Germinal center (tissue), 1 donor: Measurements from ENCODE around the gene KIAA0825.

ENCODE experiments used
- DNase-seq: peaks from one replicate; pipeline ENCODE4 v3.0.0; 2012; ENCODE audit warnings: mixed read lengths, low spot score

KIAA0825 gene

GRCh38 chr5:94508461-94509148, 109.8 kb downstream of the KIAA0825 start:
- no peak for DNase-seq

DNA sequence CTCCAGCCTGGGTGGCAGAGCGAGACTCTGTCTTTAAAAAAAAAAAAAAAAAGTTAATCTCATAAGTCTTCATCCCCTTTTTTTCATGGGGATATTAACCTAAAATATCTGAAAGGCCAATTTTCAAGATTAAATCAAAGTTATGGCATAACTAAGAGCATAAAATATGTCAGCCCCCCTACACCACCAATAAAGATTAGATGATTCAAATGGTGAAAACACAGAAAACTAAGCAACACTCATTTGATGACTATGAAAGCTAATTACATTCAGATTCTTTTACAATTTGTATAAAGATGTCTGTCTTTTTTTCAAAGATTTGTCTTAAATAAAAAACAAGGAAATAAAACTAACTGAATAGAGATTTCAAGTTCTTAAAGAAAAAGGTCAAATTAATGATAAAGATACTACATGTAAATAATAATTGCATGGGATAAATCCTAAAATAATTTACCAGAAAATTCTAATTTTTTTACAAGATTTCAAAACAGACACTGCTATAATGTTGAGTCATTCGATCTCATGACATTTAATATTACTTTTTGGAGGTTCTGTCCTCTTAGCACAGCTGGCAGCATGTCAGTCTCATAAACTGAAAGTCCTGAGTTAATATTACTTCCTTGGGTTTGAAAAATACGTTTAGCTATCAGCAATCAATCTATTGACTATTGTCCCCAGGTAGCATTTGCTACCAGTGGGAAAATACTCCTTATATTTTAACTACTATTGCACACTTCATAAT, 112.9 kb downstream of the KIAA0825 start:
- no peak for DNase-seq

DNA sequence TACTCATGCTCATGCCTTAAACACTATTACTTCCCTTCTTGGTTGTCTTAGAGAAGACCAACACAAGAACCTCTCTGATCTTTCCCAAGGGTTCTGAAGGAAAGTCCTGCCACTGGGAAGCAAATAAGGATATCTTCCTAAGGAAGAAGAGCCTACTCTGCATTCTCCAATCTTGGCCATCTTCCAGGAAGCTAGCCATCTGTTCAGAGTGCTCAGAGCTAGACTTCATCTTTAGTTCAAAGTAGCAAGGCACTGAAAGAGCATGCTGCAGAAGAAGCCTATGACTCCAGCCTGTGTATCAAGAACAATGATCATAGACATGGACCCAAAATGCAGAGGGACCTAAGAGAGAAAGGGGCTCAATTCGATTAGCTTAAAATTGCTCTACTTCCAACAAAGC, 114.7 kb downstream of the KIAA0825 start:
- no peak for DNase-seq

DNA sequence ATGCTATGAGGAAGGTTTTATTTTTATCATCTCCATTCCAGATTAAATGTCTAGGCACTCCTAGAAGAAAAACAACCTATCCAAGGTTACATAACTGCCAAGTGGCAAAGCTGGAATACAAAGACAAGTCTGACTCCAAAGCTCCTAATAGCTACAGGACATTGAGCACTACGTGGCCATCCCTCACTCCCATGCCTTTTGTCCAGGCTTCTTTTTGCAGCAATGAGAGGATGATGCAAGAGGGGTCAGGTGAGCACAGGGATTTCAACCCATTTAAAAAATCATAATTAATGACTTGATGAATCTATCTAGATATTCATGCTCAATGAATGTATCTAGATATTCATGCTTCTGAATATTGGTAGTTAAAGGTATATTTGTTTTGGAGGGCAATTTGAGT, 117.0 kb downstream of the KIAA0825 start:
- DNase-seq, result no peak

GRCh38 chr5:94499806-94500205, 118.6 kb downstream of the KIAA0825 start:
- no peak for DNase-seq

DNA sequence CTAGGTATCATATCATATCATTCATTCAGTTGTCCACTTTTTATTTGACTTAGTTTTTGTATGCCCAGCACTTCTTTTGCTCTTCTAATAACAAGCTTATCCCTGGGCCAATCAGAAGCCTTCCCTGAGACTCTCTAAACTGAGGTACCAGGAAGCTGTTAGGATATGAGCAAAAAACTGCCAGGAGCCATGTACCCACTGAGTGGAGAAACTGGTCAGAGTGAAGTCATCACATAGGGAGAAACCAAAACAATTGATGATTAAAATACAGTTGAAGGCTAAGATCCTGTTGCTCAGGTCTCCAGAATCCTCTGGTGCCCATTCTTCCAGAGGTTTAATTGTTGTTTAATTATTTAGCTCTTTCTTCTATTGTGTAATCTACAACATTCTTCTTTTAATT, 120.2 kb downstream of the KIAA0825 start:
- DNase-seq, result no peak

DNA sequence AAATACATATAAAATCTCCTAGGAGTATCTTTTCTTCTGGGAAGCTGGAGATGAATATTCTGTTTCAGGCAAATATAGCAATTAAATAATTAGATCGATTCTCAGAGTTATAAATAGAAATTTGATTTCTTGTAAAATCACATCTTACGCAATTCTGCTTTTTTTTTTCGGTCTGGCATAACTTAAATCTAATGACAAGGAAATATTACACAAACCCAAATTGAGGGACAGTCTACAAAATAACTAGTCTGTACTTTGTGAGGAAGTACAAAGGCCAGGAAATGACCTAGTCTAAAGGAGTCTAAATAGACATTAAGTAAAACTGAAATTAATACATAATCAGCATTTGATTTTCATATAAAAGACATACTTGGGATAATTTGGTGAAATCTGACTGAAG, 133.3 kb downstream of the KIAA0825 start:
- DNase-seq, result no peak

DNA sequence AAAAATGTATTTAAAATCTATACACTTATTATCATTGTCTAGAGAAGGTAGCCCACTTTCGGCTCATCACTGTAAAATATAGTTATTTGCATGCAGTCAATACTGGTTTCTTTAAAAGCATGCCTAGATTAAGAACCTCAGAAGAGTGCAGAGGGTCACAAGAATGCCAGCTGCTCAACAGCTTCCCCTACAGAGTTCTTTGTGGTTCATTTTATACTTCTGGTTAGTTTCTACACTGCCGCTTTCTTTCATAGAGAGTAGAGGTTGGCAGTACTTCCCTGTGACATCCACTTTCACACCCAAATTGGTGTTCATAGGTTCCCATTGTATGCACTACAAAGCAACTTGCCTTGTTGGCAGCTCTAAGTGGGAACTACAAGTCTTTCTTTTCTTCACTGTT, 137.3 kb downstream of the KIAA0825 start:
- DNase-seq, result no peak

- no peak for DNase-seq
Measured at GRCh38 chr5:94480486-94480885, 137.9 kb downstream of the KIAA0825 start.

DNA sequence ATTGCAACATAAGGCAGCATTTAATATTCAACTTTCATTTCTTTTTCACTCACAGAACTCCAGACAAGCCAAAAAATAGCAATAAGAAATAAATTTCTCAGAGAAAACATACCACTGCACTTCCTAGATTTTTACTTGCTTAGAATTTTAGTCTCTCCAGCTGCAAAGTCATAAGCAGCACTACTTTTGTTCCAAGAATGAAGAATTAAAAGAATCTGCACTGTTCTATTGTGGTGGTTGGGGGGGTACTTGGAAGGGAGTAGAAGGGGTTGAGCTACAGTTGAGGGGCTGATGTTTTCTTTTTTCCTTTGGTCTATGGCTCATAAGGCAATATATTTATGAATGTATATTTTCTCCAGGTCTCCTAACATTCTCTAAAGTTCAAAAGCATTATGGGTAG, 144.5 kb downstream of the KIAA0825 start:
- no peak for DNase-seq

GRCh38 chr5:94471521-94471920, 146.9 kb downstream of the KIAA0825 start:
- no peak for DNase-seq

DNA sequence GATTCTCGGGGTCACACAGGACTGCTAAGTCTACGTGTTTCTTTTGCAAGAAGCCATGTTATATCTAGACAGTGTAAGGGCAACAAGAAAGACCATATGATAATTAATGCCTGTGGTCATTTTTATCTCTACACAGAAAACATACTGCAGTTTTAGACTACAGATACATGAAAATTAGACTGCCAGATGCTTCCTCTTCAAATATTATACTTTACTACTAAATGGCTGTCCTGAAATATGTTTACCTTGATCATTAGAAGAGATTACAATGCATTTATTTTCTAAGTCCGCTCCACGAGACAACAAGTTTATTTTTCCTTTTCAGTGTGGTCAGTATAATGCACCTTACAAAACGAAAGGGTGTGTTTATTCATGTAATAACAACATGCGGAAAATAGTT, 147.6 kb downstream of the KIAA0825 start:
- DNase-seq, result no peak

DNA sequence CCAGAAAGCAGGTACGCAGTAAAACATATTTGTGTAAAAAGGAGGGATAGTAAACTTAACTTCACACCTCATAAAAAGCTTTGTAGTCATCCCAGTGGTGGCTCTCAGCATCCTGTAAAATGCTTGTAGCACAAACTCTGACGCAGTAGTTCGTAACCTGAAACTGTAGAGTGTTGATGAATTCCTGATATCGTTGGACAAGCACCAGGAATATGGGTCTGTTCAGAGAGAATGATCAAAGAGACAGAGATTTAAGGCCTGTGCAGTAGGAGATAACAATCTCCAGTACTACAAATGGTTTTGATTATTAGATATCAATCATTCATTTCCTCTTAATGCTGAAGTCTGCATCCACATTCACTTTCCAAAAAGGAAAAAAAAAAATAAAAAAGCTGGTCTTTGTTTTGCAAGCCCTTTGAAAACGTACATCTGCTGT, 148.5 kb downstream of the KIAA0825 start:
- DNase-seq, result no peak

GRCh38 chr5:94467954-94468930, 150.2 kb downstream of the KIAA0825 start:
- no peak for DNase-seq

- no peak for DNase-seq
Measured at GRCh38 chr5:94467346-94467953, 151.0 kb downstream of the KIAA0825 start.

GRCh38 chr5:94463739-94464138, 154.7 kb downstream of the KIAA0825 start:
- DNase-seq, result no peak

GRCh38 chr5:94461131-94461530, 157.3 kb downstream of the KIAA0825 start:
- no peak for DNase-seq

DNA sequence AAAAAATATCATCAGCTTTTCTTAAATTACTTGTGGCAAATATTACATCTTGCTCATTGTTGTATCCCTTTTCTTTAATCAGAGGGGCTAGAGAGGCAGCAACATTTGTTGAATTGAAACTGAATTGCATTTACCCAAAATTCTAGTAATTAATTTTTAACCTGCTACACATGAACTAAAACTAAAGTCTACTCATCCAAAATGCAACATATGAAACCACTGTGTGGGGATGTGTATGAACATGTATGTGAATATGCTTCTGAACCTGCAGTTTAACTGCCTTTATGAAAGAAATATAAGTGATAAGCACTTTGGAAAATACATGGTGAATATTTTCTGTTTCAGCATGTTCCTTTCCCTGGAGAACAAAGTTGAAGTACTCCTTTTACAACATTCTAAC, 158.5 kb downstream of the KIAA0825 start:
- DNase-seq, result no peak

GRCh38 chr5:94457788-94458187, 160.6 kb downstream of the KIAA0825 start:
- no peak for DNase-seq

GRCh38 chr5:94445726-94446125, 172.7 kb downstream of the KIAA0825 start:
- no peak for DNase-seq

- no peak for DNase-seq
Measured at GRCh38 chr5:94442991-94443390, 175.4 kb downstream of the KIAA0825 start.

- DNase-seq, result no peak
Measured at GRCh38 chr5:94442076-94442475, 176.3 kb downstream of the KIAA0825 start.
